ENCODE data around the gene RBM44. TPM values are rescaled to one million over a fixed set of nuclear protein-coding genes. Genes with fewer than 3 reads are reported as not detected.
"Not testable (repeated sequence)": the region's sequence is repeated elsewhere in the genome, so short reads cannot be mapped to it uniquely, and the experiment has no call there.

The RBM44 gene, protein sequence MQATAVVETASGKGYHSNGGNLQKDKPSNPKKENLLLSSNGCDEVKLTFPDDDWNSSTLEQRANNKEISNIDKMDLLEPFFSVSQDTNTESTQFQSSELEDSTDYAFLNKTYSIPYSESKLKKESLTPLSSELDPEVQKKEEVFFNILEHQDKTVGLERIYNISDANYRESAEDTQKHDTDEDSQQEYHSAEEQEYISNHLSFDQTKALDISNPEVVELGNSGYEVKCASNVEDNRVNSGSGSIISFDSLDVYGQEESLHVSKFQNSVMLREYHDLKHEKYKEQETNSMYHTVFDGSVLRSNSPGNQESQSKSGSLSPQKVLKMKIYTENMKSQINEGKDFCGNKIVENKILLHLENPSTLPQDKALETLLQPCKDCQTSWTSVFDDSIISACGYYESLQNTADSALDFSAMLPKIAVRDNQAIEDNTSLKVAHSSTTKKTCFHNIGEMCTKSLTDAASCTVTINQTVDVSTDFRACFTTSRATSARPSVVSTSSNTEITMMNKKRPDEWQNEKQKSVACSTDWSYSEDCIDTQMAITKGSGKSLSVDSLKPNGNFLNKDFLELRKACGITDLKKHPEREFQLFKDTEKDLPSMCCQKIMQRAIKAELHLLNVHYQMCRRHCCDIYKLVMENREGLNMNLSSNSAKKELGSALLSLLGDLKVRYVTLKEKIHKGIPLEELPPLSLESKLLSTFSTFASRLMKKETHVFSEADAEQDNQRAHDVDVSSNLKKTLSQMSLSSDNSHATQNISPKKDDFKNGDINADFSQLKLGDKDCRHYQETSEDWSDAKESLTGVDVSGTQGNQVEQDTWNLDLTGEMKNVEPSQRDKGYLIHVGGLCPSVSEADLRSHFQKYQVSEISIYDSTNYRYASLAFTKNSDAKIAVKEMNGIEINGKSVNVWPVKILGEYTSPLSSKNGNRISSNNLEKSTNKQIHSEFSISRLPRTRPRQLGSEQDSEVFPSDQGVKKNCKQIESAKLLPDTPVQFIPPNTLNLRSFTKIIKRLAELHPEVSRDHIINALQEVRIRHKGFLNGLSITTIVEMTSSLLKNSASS
- under 1 TPM; 0.35 to 0.48 TPM for total RNA-seq

DNA sequence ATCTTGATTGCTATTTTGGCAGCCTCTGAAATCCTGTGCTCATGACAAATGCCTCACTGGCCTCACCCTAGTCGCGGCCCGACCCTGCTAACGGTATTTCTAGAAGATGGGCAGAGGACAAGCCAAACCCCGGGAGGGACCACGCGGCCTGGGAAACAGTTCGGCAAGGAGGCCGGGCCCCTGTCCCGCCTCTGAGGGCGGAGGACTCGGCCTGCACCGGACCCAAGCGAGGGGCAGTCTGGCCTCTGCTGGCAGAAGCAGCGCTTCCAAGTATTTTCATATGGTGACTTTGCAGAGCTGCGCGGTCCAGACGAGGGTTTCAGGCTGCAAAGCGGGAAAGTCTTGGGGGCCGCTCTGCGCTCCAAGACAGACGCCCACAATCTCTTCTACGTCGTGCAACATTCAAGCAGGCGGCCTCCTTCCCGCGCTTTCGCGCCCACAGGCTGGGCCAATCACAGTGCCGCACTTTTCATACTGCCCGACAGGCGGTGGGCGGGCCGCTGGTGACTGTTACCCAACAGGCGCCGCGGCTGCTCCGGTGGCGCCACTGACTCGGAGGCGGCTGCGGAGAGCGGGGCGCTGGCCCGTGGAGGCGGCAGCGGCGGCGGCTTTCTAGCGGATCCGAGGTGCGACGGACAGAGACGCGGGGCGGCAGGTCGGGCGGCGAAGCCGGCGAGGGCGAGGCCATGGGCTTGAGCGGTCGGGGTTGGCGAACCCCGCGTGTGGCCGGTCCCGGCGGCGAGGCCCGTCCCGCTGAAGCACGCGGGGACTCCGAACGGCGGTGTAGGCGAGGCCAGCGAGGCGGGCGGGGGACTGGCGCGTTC, at the start of gene RBM44:
Gene RBM44 (plus strand): TSS at position 544 of the 824 bp plus-strand sequence. CDS start 14,831 bp downstream, outside the sequence.
- Histone ChIP-seq H3K27me3 (no peaks in the 10 kb centered on the region), H3K27ac (no peak within 1 kb of the TSS), H3K9ac (ENCODE audit: low read depth in 2 of 2, low read length in 2 of 2) (no peak within 1 kb of the TSS), H3K4me3 (no peak within 1 kb of the TSS), H3K9me3 (no peaks in the 10 kb centered on the region), H3K4me1 (no peaks in the 10 kb centered on the region), H3K36me3 (no peaks in the 10 kb centered on the region)
- TF ChIP-seq, protein P1, sequence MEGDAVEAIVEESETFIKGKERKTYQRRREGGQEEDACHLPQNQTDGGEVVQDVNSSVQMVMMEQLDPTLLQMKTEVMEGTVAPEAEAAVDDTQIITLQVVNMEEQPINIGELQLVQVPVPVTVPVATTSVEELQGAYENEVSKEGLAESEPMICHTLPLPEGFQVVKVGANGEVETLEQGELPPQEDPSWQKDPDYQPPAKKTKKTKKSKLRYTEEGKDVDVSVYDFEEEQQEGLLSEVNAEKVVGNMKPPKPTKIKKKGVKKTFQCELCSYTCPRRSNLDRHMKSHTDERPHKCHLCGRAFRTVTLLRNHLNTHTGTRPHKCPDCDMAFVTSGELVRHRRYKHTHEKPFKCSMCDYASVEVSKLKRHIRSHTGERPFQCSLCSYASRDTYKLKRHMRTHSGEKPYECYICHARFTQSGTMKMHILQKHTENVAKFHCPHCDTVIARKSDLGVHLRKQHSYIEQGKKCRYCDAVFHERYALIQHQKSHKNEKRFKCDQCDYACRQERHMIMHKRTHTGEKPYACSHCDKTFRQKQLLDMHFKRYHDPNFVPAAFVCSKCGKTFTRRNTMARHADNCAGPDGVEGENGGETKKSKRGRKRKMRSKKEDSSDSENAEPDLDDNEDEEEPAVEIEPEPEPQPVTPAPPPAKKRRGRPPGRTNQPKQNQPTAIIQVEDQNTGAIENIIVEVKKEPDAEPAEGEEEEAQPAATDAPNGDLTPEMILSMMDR (IDR thresholded peaks at IDR 0.05): no peak
- no peak for DNase-seq
- intact Hi-C loops (cut with DNase I): no loop called here

DNA sequence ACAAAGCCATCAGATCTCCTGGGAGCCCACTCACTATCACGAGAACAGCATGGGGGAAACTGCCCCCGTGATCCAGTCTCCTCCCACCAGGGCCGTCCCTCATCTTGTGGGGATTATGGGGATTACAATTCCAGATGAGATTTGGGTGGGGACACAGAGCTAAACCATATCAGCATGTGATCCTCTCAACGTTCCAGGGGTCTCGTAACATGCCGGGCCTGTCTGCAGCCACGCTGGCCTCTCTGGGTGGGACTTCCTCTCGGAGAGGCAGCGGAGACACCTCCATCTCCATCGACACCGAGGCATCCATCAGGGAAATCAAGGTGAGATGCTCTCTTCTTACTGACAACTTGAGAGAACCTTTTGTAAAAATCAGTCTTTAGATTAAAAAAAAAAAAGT, 49.6 kb upstream of the RBM44 start:
- H3K4me3 ChIP-seq: no peak overlapping the region
- no peaks in the 10 kb centered on the region for H3K4me1 ChIP-seq
- TF ChIP-seq, protein P1 (IDR thresholded peaks at IDR 0.05): no peak
- H3K36me3 ChIP-seq: peaks cover 6% of the 10 kb centered on the region
- no peak overlapping the region for H3K9ac ChIP-seq (ENCODE audit: low read depth in 2 of 2, low read length in 2 of 2)
- intact Hi-C loops (cut with DNase I): loop anchor here (10.0 kb wide), 1 partner anchor 234 kb away; no protein-coding TSS in a partner anchor
- no peaks in the 10 kb centered on the region for H3K9me3 ChIP-seq
- DNase-seq: no peak
- H3K27ac ChIP-seq: no peak overlapping the region
- no peaks in the 10 kb centered on the region for H3K27me3 ChIP-seq

DNA sequence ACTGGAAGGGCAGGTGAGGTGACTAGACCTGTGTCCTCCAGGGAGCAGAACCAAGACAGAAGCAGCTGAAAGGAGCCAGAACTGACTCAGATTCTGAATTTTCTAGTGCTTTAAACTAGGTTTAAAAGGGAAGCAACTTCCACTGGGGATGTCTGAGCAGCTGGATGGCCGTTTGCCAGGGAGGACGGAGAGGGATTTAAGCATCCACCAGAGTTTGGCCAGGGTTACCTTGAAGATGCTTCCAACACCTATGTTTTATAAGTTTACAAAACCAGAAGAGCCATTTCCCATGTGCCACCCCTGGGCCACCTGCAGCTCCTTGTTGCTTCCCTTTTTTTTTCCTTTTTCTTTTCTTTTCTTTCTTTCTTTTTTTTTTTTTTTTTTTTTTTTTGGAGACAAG, 48.6 kb upstream of the RBM44 start:
- Histone ChIP-seq H3K4me3 (no peak overlapping the region), H3K9ac (ENCODE audit: low read depth in 2 of 2, low read length in 2 of 2) (no peak overlapping the region), H3K4me1 (no peaks in the 10 kb centered on the region), H3K36me3 (peaks cover 6% of the 10 kb centered on the region), H3K27me3 (no peaks in the 10 kb centered on the region), H3K27ac (no peak overlapping the region), H3K9me3 (no peaks in the 10 kb centered on the region)
- intact Hi-C loops (cut with DNase I): loop anchor here (10.0 kb wide), 1 partner anchor 235 kb away; no protein-coding TSS in a partner anchor
- no peak for DNase-seq
- TF ChIP-seq, protein P1 (IDR thresholded peaks at IDR 0.05): no peak

DNA sequence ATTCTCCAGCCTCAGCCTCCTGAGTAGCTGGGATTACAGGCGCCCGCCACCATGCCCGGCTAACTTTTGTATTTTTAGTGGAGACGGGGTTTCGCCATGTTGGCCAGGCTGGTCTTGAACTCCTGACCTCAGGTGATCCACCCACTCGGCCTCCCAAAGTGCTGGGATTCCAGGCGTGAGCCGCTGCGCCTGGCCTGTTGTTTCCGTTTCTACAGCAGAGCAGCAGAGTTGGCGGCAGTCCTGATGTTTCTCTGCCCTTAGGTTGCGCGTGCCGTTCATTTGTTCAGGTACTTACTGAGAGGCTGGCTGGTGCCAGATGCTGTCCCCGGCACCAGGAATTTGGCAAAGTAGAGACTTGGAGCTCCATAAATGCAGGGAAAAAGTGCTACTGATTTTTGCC, 48.1 kb upstream of the RBM44 start:
- H3K4me3 ChIP-seq; H3K36me3 ChIP-seq; H3K4me1 ChIP-seq; DNase-seq; intact Hi-C loops (cut with DNase I); H3K27me3 ChIP-seq; H3K9ac ChIP-seq (ENCODE audit: low read depth in 2 of 2, low read length in 2 of 2); H3K9me3 ChIP-seq; H3K27ac ChIP-seq: not testable (repeated sequence)

DNA sequence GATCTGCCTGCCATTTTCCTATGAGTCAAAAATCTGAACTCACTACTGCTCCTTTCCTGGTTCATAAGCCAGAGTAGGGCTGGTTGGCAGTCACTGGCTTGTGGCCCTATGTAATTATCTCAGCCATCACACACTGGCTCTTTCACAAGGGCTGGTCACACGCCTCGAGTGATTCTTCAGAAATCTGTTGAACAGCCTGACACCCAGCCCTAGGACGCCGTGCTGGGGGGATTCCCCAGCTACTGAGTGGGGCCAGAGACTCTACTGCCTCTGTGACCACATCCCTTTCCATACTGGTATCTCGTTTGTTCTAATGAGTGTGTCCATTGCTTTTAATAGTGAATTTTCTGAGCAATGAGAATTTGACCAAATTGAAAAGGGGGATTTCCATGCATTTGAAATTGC, 45.8 kb upstream of the RBM44 start:
- Histone ChIP-seq H3K27me3 (no peaks in the 10 kb centered on the region), H3K9ac (ENCODE audit: low read depth in 2 of 2, low read length in 2 of 2) (no peak overlapping the region), H3K4me3 (no peak overlapping the region), H3K9me3 (no peaks in the 10 kb centered on the region), H3K4me1 (no peaks in the 10 kb centered on the region), H3K27ac (no peak overlapping the region), H3K36me3 (peaks cover 10% of the 10 kb centered on the region)
- TF ChIP-seq, protein P1 (IDR thresholded peaks at IDR 0.05): no peak
- no peak for DNase-seq
- intact Hi-C loops (cut with DNase I): no loop called here
